H9 (cell line): Measurements from ENCODE around the gene XPR1. TPM values are rescaled to one million over a fixed set of nuclear protein-coding genes. Genes with fewer than 3 reads are reported as not detected.

Source experiments
- DNase-seq: peaks from one replicate; pipeline ENCODE4 v3.0.0-alpha.2; 2017
- H2AFZ ChIP-seq: one replicate; pipeline ENCODE4 v1.6.1; 2013; ENCODE audit warnings: mild to moderate bottlenecking, low read length, control low read depth, moderate library complexity
- H2AK5ac ChIP-seq: 2 replicates; pipeline ENCODE4 v1.6.1; 2013; ENCODE audit warnings: low read length, control low read depth, mixed read lengths; ENCODE audit not compliant: insufficient read length
- H2BK120ac ChIP-seq: one replicate; pipeline ENCODE4 v1.6.1; 2013; ENCODE audit warnings: low read depth, mild to moderate bottlenecking, low read length, control low read depth, inconsistent platforms; ENCODE audit not compliant: poor library complexity, severe bottlenecking
- H2BK12ac ChIP-seq: 2 replicates; pipeline ENCODE4 v1.6.1; 2013; ENCODE audit warnings: low read length, control low read depth, mixed read lengths, low read depth; ENCODE audit not compliant: insufficient read length
- H2BK15ac ChIP-seq: 2 replicates; pipeline ENCODE4 v1.6.1; 2013; ENCODE audit warnings: low read depth, low read length, control low read depth
- H2BK20ac ChIP-seq: one replicate; pipeline ENCODE4 v1.6.1; 2013; ENCODE audit warnings: low read depth, mild to moderate bottlenecking, low read length, control low read depth, inconsistent platforms; ENCODE audit not compliant: poor library complexity, severe bottlenecking
- H2BK5ac ChIP-seq: 2 replicates; pipeline ENCODE4 v1.6.1; 2013; ENCODE audit warnings: low read length, control low read depth, mixed read lengths; ENCODE audit not compliant: insufficient read length
- H3K14ac ChIP-seq: 2 replicates; pipeline ENCODE4 v1.6.1; 2013; ENCODE audit warnings: low read length, control low read depth; ENCODE audit not compliant: insufficient read depth
- H3K18ac ChIP-seq: 2 replicates; pipeline ENCODE4 v1.6.1; 2013; ENCODE audit warnings: low read depth, mild to moderate bottlenecking, mixed read lengths, low read length, control low read depth; ENCODE audit not compliant: insufficient read length
- H3K23ac ChIP-seq: 2 replicates; pipeline ENCODE4 v1.6.1; 2013; ENCODE audit warnings: low read length, control low read depth, mixed read lengths, low read depth; ENCODE audit not compliant: insufficient read length
- H3K23me2 ChIP-seq: 2 replicates; pipeline ENCODE4 v1.6.1; 2013; ENCODE audit warnings: low read depth, mild to moderate bottlenecking, mixed read lengths, low read length, control low read depth; ENCODE audit not compliant: insufficient read length, poor library complexity, severe bottlenecking
- H3K27ac ChIP-seq: 2 replicates; pipeline ENCODE4 v1.5.1; 2013; ENCODE audit warnings: low read length, control low read depth, mixed read lengths, low read depth; ENCODE audit not compliant: insufficient read length
- H3K27me3 ChIP-seq: 2 replicates; pipeline ENCODE4 v1.6.1; 2013; ENCODE audit warnings: low read length, control low read depth, inconsistent platforms; ENCODE audit not compliant: insufficient read depth
- H3K4ac ChIP-seq: 2 replicates; pipeline ENCODE4 v1.6.1; 2013; ENCODE audit warnings: low read depth, mild to moderate bottlenecking, control low read depth, inconsistent platforms, low read length, moderate library complexity
- H3K4me1 ChIP-seq: 2 replicates; pipeline ENCODE4 v1.6.1; 2013; ENCODE audit warnings: low read length, control low read depth, inconsistent platforms; ENCODE audit not compliant: insufficient read depth
- H3K4me2 ChIP-seq: 2 replicates; pipeline ENCODE4 v1.6.1; 2013; ENCODE audit warnings: low read length, control low read depth, mixed read lengths; ENCODE audit not compliant: insufficient read length, insufficient read depth
- H3K56ac ChIP-seq: 2 replicates; pipeline ENCODE4 v1.6.1; 2013; ENCODE audit warnings: low read depth, mild to moderate bottlenecking, mixed read lengths, low read length, control low read depth; ENCODE audit not compliant: insufficient read length
- H3K79me1 ChIP-seq: 2 replicates; pipeline ENCODE4 v1.6.1; 2013; ENCODE audit warnings: low read depth, mild to moderate bottlenecking, moderate library complexity, low read length, control low read depth, inconsistent platforms; ENCODE audit not compliant: insufficient read depth, poor library complexity, severe bottlenecking
- H3K79me2 ChIP-seq: 2 replicates; pipeline ENCODE4 v1.6.1; 2013; ENCODE audit warnings: low read length, control low read depth, inconsistent platforms; ENCODE audit not compliant: insufficient read depth
- H3K9ac ChIP-seq: 2 replicates; pipeline ENCODE4 v1.6.1; 2013; ENCODE audit warnings: low read length, control low read depth, mixed read lengths; ENCODE audit not compliant: insufficient read length; ENCODE audit errors: extremely low read depth
- H3K9me3 ChIP-seq: one replicate; pipeline ENCODE4 v1.6.1; 2013; ENCODE audit warnings: low read depth, low read length, inconsistent platforms; ENCODE audit not compliant: control insufficient read depth
- H3T11ph ChIP-seq: one replicate; pipeline ENCODE4 v1.6.1; 2013; ENCODE audit warnings: mild to moderate bottlenecking, low read length, control low read depth, inconsistent platforms
- H4K20me1 ChIP-seq: one replicate; pipeline ENCODE4 v1.6.1; 2013; ENCODE audit not compliant: control insufficient read depth, insufficient read length, insufficient read depth
- H4K5ac ChIP-seq: 2 replicates; pipeline ENCODE4 v1.6.1; 2013; ENCODE audit warnings: low read depth, mild to moderate bottlenecking, mixed read lengths, low read length, control low read depth; ENCODE audit not compliant: insufficient read length
- H4K8ac ChIP-seq: replicated peaks from 2 replicates; pipeline ENCODE4 v1.6.1; 2013; ENCODE audit warnings: low read length, control low read depth, mixed read lengths, low read depth; ENCODE audit not compliant: insufficient read length
- H4K91ac ChIP-seq: 2 replicates; pipeline ENCODE4 v1.6.1; 2013; ENCODE audit warnings: low read depth, mild to moderate bottlenecking, moderate library complexity, mixed read lengths, low read length, control low read depth; ENCODE audit not compliant: insufficient read length
- H3K27ac Mint-ChIP-seq, 3 experiments: 2 replicates in 2 of 3; 3 replicates in 1 of 3; pipeline ENCODE4 v1.8.0; 2020 to 2021; ENCODE audit warnings: mixed read lengths in 3 of 3, mild to moderate bottlenecking in 1 of 3, moderate library complexity in 1 of 3
- H3K27me3 Mint-ChIP-seq: 2 replicates; pipeline ENCODE4 v1.8.0; 2021; ENCODE audit warnings: low read depth, mild to moderate bottlenecking, moderate library complexity, mixed read lengths
- H3K36me3 Mint-ChIP-seq, 3 experiments: 2 replicates in 2 of 3; 3 replicates in 1 of 3; pipeline ENCODE4 v1.8.0; 2020 to 2021; ENCODE audit warnings: low read depth in 3 of 3, mixed read lengths in 3 of 3; ENCODE audit not compliant: insufficient read depth in 1 of 3
- H3K4me1 Mint-ChIP-seq, 2 experiments: 2 replicates each; pipeline ENCODE4 v1.8.0; 2020; ENCODE audit warnings: mixed read lengths in 2 of 2
- H3K4me3 Mint-ChIP-seq, 2 experiments: 2 replicates in 1 of 2; 3 replicates in 1 of 2; pipeline ENCODE4 v1.8.0; 2020 to 2021; ENCODE audit warnings: mild to moderate bottlenecking in 2 of 2, mixed read lengths in 2 of 2, moderate library complexity in 1 of 2
- H3K9me3 Mint-ChIP-seq, 2 experiments: 2 replicates in 1 of 2; 3 replicates in 1 of 2; pipeline ENCODE4 v1.8.0; 2020; ENCODE audit warnings: mild to moderate bottlenecking in 2 of 2, mixed read lengths in 2 of 2, moderate library complexity in 1 of 2
- CTCF ChIP-seq: fragments of 200-600 bp; sonication (generic); conservative IDR thresholded peaks from 3 replicates; pipeline ENCODE4 v1.8.0; 2021; ENCODE audit warnings: antibody characterized with exemption, mild to moderate bottlenecking
- WGBS: extraction: QIAGEN DNeasy Blood & Tissue Kit; methylation state at CpG from one replicate; pipeline ENCODE4 v1.1.7; 2013; ENCODE audit warnings: missing lambda C conversion rate, low lambda C conversion rate, mixed read lengths; ENCODE audit not compliant: insufficient read length; ENCODE audit errors: extremely low coverage; 5-methylcytosine and 5-hydroxymethylcytosine counted together
- total RNA-seq: library from RNA; stranded (reverse); gene quantifications from 2 replicates; pipeline ENCODE4 v1.2.1, GENCODE V29; 2021

Gene XPR1
- total RNA-seq, 1 experiment from 2014 or later = 34.1 TPM

- Histone ChIP-seq H3K4me1 (peaks cover 2% of the 10 kb centered on the region), H2BK15ac (no peak overlapping the region), H2BK120ac (no peak overlapping the region), H2AFZ (no peak overlapping the region), H2AK5ac (no peak overlapping the region), H3K4me2 (no peak overlapping the region), H3K23ac (no peak overlapping the region), H3K9me3 (no peaks in the 10 kb centered on the region), H4K91ac (no peak overlapping the region), H2BK12ac (no peak overlapping the region), H4K5ac (no peak overlapping the region), H3K14ac (no peak overlapping the region), H4K8ac (no peak overlapping the region), H3K79me1 (no peaks in the 10 kb centered on the region), H3T11ph (no peak overlapping the region), H3K79me2 (no peaks in the 10 kb centered on the region), H2BK5ac (no peak overlapping the region), H3K18ac (no peak overlapping the region), H4K20me1 (no peaks in the 10 kb centered on the region), H3K27me3 (no peaks in the 10 kb centered on the region; the same call in 1 of the 2 replicates), H3K27ac (no peak overlapping the region), H3K23me2 (no peaks in the 10 kb centered on the region), H3K4ac (no peak overlapping the region), H3K9ac (no peak overlapping the region), H3K56ac (no peak overlapping the region), H2BK20ac (no peak overlapping the region)
- DNase-seq = no peak
- H3K27me3 Mint-ChIP-seq = no peaks in the 10 kb centered on the region; the same call in 1 of the 2 replicates
- no peak overlapping the region for H3K4me3 Mint-ChIP-seq
- no peak for TF ChIP-seq CTCF
- H3K36me3 Mint-ChIP-seq = no peaks in the 10 kb centered on the region
- WGBS = no CpG with 5 or more reads among the region's 1 CpG
- no peaks in the 10 kb centered on the region for H3K9me3 Mint-ChIP-seq
- H3K4me1 Mint-ChIP-seq = peaks cover 7 to 9% of the 10 kb centered on the region in 2 experiments
- no peak overlapping the region for H3K27ac Mint-ChIP-seq
Observed at GRCh38 chr1:180627411-180627810, 4.4 kb upstream of the XPR1 start.
